Epithelial cell of esophagus (primary cell): ENCODE results near the gene FUOM.

Experiments
- DNase-seq: peaks from one replicate; pipeline ENCODE4 v3.0.0; 2010; ENCODE audit warnings: low read depth
- H3K4me3 ChIP-seq: 2 replicates; pipeline ENCODE4 v1.5.1; 2011; ENCODE audit warnings: mild to moderate bottlenecking, low read length, control low read depth
- TF ChIP-seq, protein P1 (sequence below): IDR thresholded peaks from 2 replicates; pipeline ENCODE4 v1.5.1; 2011; ENCODE audit warnings: low read depth, mild to moderate bottlenecking, low read length, control low read depth, inconsistent platforms; ENCODE audit not compliant: insufficient read depth; ENCODE audit errors: missing control alignments

FUOM gene

DNA sequence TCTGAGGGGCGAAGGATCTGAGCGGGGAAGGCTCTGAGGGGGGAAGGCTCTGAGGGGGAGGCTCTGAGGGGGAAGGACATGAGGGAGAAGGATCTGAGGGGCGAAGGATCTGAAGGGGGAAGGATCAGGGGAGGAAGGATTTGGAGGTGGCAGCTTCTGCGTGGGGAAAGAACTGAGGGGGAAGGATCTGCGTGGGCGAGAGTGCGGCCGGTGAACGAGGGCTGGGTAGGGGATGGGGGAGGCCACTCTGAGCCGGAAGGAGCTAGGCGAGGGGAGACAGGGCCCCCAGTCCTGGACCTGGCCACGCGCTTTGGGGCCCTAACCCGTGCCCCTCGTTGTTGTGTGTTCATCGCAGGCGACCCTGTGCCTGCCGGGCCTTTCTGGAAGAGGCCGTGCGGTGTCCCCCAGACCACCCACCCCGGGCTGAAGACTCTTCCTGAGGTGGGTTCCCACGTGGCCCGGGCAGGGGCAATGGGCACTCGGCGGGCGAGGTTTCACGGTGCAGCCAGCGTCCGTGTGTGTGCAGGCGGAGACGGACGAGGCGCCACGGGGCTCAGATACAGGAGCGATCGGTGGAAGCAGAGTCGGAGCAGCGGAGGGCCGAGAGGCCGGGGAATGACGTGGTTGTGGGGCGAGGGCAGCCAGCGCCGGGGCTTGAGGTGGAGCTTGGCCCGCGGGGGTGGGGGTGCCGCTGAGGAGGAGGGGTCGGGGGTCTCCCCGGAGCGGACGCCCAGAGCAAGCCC, 23.1 kb downstream of the FUOM start:
- H3K4me3 ChIP-seq: no peak overlapping the region
- TF ChIP-seq, protein P1, sequence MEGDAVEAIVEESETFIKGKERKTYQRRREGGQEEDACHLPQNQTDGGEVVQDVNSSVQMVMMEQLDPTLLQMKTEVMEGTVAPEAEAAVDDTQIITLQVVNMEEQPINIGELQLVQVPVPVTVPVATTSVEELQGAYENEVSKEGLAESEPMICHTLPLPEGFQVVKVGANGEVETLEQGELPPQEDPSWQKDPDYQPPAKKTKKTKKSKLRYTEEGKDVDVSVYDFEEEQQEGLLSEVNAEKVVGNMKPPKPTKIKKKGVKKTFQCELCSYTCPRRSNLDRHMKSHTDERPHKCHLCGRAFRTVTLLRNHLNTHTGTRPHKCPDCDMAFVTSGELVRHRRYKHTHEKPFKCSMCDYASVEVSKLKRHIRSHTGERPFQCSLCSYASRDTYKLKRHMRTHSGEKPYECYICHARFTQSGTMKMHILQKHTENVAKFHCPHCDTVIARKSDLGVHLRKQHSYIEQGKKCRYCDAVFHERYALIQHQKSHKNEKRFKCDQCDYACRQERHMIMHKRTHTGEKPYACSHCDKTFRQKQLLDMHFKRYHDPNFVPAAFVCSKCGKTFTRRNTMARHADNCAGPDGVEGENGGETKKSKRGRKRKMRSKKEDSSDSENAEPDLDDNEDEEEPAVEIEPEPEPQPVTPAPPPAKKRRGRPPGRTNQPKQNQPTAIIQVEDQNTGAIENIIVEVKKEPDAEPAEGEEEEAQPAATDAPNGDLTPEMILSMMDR: no peak
- DNase-seq: no peak

GRCh38 chr10:133332936-133333699, 24.7 kb downstream of the FUOM start:
- H3K4me3 ChIP-seq: no peak overlapping the region
- DNase-seq: no peak
- TF ChIP-seq, protein P1: no peak

DNA sequence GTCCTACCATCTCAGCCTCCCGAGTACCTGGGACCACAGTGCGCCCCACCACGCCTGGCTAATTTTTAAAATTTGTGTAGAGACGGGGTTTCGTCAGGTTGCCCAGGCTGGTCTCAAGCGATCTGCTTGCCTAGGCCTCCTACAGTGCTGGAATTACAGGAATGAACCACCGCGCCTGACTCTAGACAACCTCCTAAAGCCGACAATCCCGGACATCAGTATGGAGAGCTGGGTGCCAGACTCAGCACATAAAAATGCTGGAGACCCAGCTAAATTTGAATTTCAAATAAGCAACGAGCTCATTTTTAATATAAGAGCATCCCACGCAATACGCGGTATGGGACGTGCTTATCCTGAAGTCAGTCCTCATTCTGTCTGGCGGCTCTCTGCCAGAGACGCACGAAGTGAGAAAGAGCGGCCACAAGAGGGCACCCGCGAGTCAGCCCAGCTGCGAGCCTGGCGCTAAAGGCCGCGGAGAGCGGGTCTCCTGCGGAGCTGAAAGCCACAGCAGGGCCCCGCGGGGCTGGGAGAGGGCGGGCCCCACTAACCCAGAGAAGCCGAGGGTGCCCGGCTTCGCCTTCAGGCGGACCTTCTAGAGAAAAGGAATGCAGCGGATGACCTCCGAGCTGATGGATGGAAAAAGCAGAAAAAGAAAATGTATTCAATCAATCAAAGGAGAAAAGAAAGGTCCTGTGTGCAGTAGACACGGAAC, 28.2 kb downstream of the FUOM start:
- TF ChIP-seq, protein P1: peak; percentile 86
- DNase-seq: peak; percentile 79
- no peak overlapping the region for H3K4me3 ChIP-seq

GRCh38 chr10:133328358-133329343, 29.2 kb downstream of the FUOM start:
- TF ChIP-seq, protein P1: no peak
- no peak for DNase-seq
- no peak overlapping the region for H3K4me3 ChIP-seq

- TF ChIP-seq, protein P1: no peak
- no peak for DNase-seq
- no peak overlapping the region for H3K4me3 ChIP-seq
These were observed 30.0 kb downstream of the FUOM start for GRCh38 chr10:133327651-133328357.
